ENCODE measurements around the gene ZNF730. TPM values are rescaled to one million over a fixed set of nuclear protein-coding genes. Genes with fewer than 3 reads are reported as not detected.

ZNF730 gene
- total RNA-seq, 1 donor from 2014 or later, result 0.22 TPM

Other genes with a start within 250 kb of the ZNF730 start
- gene ZNF728, start 113.8 kb upstream of the ZNF730 start, total RNA-seq, result 3.1 TPM
- gene ZNF724, start 133.4 kb downstream of the ZNF730 start, total RNA-seq, result 2.0 TPM